Naive thymus-derived CD8-positive, alpha-beta T cell (primary cell): ENCODE results near the gene MINDY4B. TPM values are rescaled to one million over a fixed set of nuclear protein-coding genes. Genes with fewer than 3 reads are reported as not detected.

Source experiments
- ATAC-seq, 2 donors: fragments of 150-1000 bp; cut with Tn5 transposase in 1 of 2; sonication (Bioruptor Pico), chemical (Tn5 transposase) in 1 of 2; 1 replicate in 1 of 2; 2 replicates in 1 of 2; pipeline ENCODE4 v1.10.0; 2021; ENCODE audit warnings: mild to moderate bottlenecking in 2 of 2, moderate library complexity in 2 of 2
- POLR2A ChIA-PET: fragments of 350-600 bp; sonication (Branson Sonifier 250); formaldehyde crosslinking; loops from one replicate; lab custom pipeline; 2021; ENCODE audit warnings: antibody characterized with exemption; lab: Charles Lee
- DNase-seq, 10 donors: peaks; one replicate each; pipeline versions ENCODE4 v3.0.0 to v3.0.0-alpha.2; 2020 to 2022
- H3K27ac Mint-ChIP-seq, 10 donors: one replicate each; pipeline ENCODE4 v1.8.0; 2020 to 2022; ENCODE audit warnings: mild to moderate bottlenecking in 10 of 10, mixed read lengths in 10 of 10, moderate library complexity in 4 of 10, inconsistent platforms in 1 of 10
- H3K27me3 Mint-ChIP-seq, 5 donors: one replicate each; pipeline ENCODE4 v1.8.0; 2021 to 2022; ENCODE audit warnings: mixed read lengths in 5 of 5
- H3K36me3 Mint-ChIP-seq, 3 donors: one replicate each; pipeline ENCODE4 v1.8.0; 2020 to 2022; ENCODE audit warnings: mixed read lengths in 3 of 3, mild to moderate bottlenecking in 2 of 3, inconsistent platforms in 1 of 3
- H3K4me1 Mint-ChIP-seq, 4 donors: one replicate each; pipeline ENCODE4 v1.8.0; 2021 to 2022; ENCODE audit warnings: mixed read lengths in 4 of 4
- H3K4me3 Mint-ChIP-seq, 10 donors: one replicate each; pipeline ENCODE4 v1.8.0; 2020 to 2022; ENCODE audit warnings: mild to moderate bottlenecking in 10 of 10, mixed read lengths in 10 of 10, moderate library complexity in 6 of 10, inconsistent platforms in 1 of 10
- H3K9me3 Mint-ChIP-seq, 9 donors: one replicate each; pipeline ENCODE4 v1.8.0; 2020 to 2022; ENCODE audit warnings: mixed read lengths in 9 of 9, mild to moderate bottlenecking in 3 of 9, inconsistent platforms in 1 of 9, moderate library complexity in 1 of 9
- polyA plus RNA-seq, 3 donors: library from polyadenylated mRNA; unstranded; fragments of 300-500 nt; fragmentation: Illumina TruSeq; gene quantifications; one replicate each; pipeline ENCODE4 v1.2.3, GENCODE V29; 2021
- total RNA-seq, 8 experiments: library from RNA in 2 of 8; stranded (reverse) in 2 of 8; gene quantifications; one replicate each; pipeline ENCODE4 v1.2.3 and lab custom pipeline; 2021 to 2026

Gene MINDY4B
- total and polyA plus RNA-seq, 5 experiments from 2014 or later = not detected

DNA sequence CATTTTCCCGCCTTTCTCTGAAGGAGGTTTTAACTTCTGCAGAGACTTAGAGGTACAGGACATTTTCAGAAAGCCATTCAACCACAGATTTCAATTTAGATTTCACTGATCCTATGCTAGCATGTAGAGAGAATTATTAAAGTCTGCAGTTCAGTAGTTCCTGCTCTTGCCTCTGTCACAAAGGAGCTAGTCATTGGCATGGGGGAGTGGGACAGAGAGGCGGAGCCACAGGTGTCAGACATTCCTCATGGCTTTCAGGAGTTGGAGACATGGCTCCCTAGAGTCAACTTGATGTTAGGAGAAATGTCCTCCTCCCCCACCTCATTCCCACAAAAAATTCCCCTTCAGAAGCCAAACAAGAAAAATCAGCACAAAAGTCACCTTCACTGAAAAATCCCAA, 76.2 kb downstream of the MINDY4B start:
- no peak overlapping the region for H3K27ac Mint-ChIP-seq
- POLR2A ChIA-PET = no interaction called here
- H3K27me3 Mint-ChIP-seq = peaks cover 0 to 22% (median 8%) of the 10 kb centered on the region in 5 donors
- H3K9me3 Mint-ChIP-seq = no peaks in the 10 kb centered on the region
- H3K36me3 Mint-ChIP-seq = no peaks in the 10 kb centered on the region
- ATAC-seq (no peak), DNase-seq (no peak)
- peaks cover 0 to 4% (median 0%) of the 10 kb centered on the region in 4 donors for H3K4me1 Mint-ChIP-seq
- H3K4me3 Mint-ChIP-seq = no peak overlapping the region

DNA sequence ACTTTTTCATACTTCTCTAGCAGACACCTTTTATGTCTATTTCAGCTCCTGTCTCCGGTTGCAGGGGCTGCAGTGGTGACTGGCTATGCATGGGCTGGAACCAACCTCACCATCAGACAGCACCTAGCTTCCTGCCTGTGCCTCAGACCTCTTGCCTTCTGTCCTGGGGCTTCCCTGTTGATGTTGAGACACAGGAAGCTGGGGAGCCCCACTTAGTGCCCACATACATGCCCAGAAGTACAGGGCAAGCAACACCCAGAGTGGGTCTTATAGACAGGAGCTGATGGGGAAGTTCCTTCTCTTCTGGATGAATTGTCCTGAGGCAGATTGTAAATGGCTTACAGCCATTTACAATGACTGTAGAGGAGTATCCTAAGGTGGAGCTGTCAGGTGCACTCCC, 77.0 kb downstream of the MINDY4B start:
- Mint-ChIP-seq H3K36me3 (no peaks in the 10 kb centered on the region), H3K27ac (no peak overlapping the region), H3K4me3 (no peak overlapping the region), H3K4me1 (peaks cover 0 to 4% (median 0%) of the 10 kb centered on the region in 4 donors), H3K27me3 (peaks cover 3 to 28% (median 11%) of the 10 kb centered on the region in 5 donors), H3K9me3 (no peaks in the 10 kb centered on the region)
- POLR2A ChIA-PET = no interaction called here
- DNase-seq (no peak), ATAC-seq (no peak)

DNA sequence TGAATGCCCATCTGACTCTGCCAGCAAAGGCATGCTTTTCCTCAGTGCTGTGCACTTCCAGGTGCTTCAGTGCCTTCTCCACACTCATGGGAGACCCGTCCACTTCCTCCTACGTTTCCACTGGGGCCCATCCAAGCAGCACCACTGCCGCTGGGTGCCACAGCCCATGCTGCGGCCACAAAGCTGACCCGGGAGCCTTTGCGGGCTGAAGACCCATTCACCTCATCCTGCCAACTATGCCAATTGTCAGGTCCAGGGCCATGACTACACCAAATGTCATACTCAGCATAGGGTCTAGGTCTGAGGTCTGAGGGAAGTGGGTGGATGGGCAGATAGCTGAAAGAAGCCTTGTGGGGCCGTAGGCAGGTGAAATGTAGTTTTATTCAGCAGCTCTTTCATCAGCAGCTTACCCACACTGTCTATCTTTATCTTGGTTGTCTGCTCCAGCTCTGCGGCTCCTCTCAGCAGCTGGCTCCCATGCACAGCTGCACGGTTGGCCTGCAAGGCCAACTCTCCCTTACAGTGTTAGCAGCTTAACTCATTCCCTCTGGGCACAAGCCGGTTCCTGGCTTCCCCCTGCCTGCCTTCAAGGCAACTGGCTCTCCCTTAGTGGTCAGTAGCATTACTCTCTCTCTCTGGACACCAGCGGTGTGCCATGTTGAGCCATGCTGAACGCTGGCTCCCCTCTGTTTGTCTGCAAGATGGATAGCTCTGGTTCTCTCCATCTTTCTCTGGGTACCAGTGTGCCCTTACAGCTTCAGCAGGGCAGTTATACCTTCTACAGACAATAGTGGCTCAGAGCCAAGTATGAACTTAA, 78.6 kb downstream of the MINDY4B start:
- H3K36me3 Mint-ChIP-seq = no peaks in the 10 kb centered on the region
- no peak for DNase-seq
- H3K9me3 Mint-ChIP-seq = no peaks in the 10 kb centered on the region
- no peak for ATAC-seq
- H3K27ac Mint-ChIP-seq = no peak overlapping the region
- H3K27me3 Mint-ChIP-seq = peaks cover 3 to 28% (median 15%) of the 10 kb centered on the region in 5 donors
- H3K4me1 Mint-ChIP-seq = peaks cover 0 to 4% (median 0%) of the 10 kb centered on the region in 4 donors
- POLR2A ChIA-PET = interaction anchor here (0.6 kb wide), 1 partner anchor 9 kb away, joined by 3 read pairs; no protein-coding TSS in a partner anchor
- H3K4me3 Mint-ChIP-seq = no peak overlapping the region

DNA sequence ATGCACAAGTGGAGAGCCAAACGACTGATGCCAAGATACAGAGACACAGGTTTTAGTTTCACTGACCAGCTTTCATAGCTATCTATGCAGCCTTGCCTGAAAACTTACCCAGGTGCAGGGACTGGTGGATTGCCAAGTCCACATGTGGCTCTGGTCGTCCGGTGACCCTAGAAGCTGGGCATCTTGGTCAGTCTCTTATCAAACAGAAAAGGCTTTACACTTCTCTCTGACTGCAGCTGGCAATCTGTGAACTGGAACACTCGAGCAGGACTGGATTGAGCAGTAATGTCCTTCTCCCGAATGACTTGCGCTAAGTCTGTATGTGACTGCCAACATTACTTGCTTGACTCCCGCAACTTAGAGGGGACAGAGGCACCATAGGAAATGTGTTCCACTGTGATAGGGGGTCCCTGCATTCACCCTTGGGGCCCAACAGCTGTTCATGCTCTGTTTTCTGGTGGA, 79.3 kb downstream of the MINDY4B start:
- POLR2A ChIA-PET = no interaction called here
- no peak overlapping the region for H3K4me3 Mint-ChIP-seq
- H3K9me3 Mint-ChIP-seq = no peaks in the 10 kb centered on the region
- no peak for DNase-seq
- peaks cover 3 to 28% (median 15%) of the 10 kb centered on the region in 5 donors for H3K27me3 Mint-ChIP-seq
- H3K4me1 Mint-ChIP-seq = peaks cover 0 to 3% (median 0%) of the 10 kb centered on the region in 4 donors
- no peaks in the 10 kb centered on the region for H3K36me3 Mint-ChIP-seq
- H3K27ac Mint-ChIP-seq = no peak overlapping the region
- ATAC-seq = no peak

DNA sequence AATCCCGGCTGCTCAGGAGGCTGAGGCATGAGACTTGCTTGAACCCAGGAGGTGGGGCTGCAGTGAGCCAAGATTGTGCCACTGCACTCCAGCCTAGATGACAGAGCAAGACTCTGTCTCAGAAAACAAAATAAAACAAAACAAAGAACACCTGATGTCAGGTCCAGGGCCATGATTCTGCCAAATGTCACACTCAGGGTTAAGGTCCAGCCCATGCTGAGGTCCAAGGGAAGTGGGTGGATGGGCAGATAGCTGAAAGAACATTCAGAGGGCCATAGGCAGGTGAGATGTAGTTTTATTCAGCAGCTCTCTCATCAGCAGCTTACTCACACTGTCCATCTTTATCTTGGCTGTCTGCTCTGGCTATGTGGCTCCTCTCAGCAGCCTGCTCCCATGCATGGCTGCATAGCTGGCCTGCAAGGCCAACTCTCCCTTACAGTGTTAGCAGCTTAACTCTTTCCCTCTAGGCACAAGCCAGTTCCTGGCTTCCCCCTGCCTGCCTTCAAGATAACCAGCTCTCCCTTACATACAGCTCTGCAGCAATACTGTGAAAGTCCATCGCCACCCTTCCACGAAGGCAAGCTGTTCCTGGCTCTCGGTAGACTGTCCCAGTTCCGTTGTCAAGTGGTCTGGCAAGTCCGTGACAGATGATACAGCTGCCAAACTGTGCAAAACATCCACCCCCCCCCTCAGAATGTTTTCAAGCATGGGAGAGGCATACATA, 79.9 kb downstream of the MINDY4B start:
- Mint-ChIP-seq H3K36me3 (no peaks in the 10 kb centered on the region), H3K4me1 (no peaks in the 10 kb centered on the region), H3K27me3 (peaks cover 3 to 24% (median 15%) of the 10 kb centered on the region in 5 donors), H3K4me3 (no peak overlapping the region), H3K9me3 (no peaks in the 10 kb centered on the region), H3K27ac (no peak overlapping the region)
- ATAC-seq = no peak
- no peak for DNase-seq
- POLR2A ChIA-PET = no interaction called here

DNA sequence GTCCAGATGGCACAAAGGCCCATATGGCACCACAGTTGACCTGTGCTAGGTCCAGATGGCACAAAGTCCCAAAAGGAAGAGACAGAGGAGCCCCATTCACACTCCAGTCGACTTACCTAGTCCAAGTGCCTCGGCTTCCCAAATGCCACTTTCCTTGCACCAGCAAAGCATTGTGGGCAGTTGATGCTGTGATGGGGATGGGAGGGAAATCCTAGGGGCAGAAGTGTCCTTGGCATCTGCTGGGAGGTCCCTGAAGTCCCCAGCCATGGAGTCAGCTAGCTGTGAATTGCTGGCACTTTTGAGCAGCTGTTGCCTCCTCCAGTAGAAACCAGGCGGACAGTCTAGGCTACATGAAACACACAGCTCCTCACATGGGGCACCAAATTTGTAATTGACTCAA, 82.0 kb downstream of the MINDY4B start:
- Mint-ChIP-seq H3K36me3 (no peaks in the 10 kb centered on the region), H3K4me1 (no peaks in the 10 kb centered on the region), H3K27ac (no peak overlapping the region), H3K9me3 (no peaks in the 10 kb centered on the region), H3K27me3 (peaks cover 3 to 20% (median 15%) of the 10 kb centered on the region in 5 donors), H3K4me3 (no peak overlapping the region)
- DNase-seq (no peak), ATAC-seq (no peak)
- POLR2A ChIA-PET = no interaction called here

DNA sequence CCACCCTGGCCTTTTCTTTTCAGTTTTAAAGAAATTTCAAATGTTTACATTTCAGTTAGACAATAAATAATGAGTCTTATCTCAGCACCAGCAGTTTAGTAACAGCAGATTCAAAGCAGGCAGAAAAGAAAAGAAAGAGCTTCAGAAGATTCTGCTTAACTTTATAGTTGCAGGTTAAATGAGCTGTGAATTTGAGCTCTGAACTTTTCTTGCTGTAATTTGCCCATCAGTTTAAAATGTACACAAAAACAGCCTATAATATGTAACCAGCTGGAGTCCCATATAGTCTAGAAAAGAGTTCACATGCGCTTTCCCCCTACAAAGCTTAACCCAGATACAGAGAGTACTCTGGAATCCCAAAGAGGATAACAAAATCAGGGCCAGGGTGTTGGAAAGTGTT, 82.6 kb downstream of the MINDY4B start:
- no peak overlapping the region for H3K4me3 Mint-ChIP-seq

More for the DNA sequence above, 82.6 kb downstream of the MINDY4B start:
- no peak for ATAC-seq
- Mint-ChIP-seq H3K36me3 (no peaks in the 10 kb centered on the region), H3K27me3 (peaks cover 0 to 20% (median 11%) of the 10 kb centered on the region in 5 donors), H3K4me1 (no peaks in the 10 kb centered on the region), H3K27ac (no peak overlapping the region), H3K9me3 (no peaks in the 10 kb centered on the region)
- POLR2A ChIA-PET = no interaction called here
- no peak for DNase-seq

Other genes with a start within 250 kb of the MINDY4B start
- not detected for gene ERICH6, start 201.5 kb downstream of the MINDY4B start, total RNA-seq
- under 1 TPM; 0.14 to 0.60 (median 0.27) TPM for gene ERICH6, start 201.5 kb downstream of the MINDY4B start, polyA plus RNA-seq
- 10 to 100 TPM; 16.9 to 18.4 TPM for gene SIAH2, start 142.3 kb downstream of the MINDY4B start, total RNA-seq
- gene SIAH2, start 142.3 kb downstream of the MINDY4B start, polyA plus RNA-seq = 10 to 100 TPM; 10.9 to 20.5 (median 20.3) TPM
- not detected for gene CLRN1, start 67.3 kb upstream of the MINDY4B start, total RNA-seq
- gene CLRN1, start 67.3 kb upstream of the MINDY4B start, polyA plus RNA-seq = not detected
- under 1 TPM; 0.29 to 0.66 TPM for gene MED12L, start 180.2 kb upstream of the MINDY4B start, total RNA-seq
- not detected for gene MED12L, start 180.2 kb upstream of the MINDY4B start, polyA plus RNA-seq